Kidney glomerular epithelial cell (primary cell): Measurements from ENCODE around the gene CLEC2B.
"Not testable (repeated sequence)": the region's sequence is repeated elsewhere in the genome, so short reads cannot be mapped to it uniquely, and the experiment has no call there.

Experiments
- DNase-seq: peaks from one replicate; lab custom pipeline; 2025; lab: John Stamatoyannopoulos, UW

The CLEC2B gene

GRCh38 chr12:9869307-9870161 is at the start of gene CLEC2B:
Gene CLEC2B, minus strand, starts transcription at chr12:9869354.
- peak; percentile 48 for DNase-seq

- DNase-seq: no peak
Measured at GRCh38 chr12:9911708-9912107, 42.6 kb upstream of the CLEC2B start.

- DNase-seq: no peak
Measured at GRCh38 chr12:9910716-9911421, 41.7 kb upstream of the CLEC2B start.

- no peak for DNase-seq
Measured at GRCh38 chr12:9909724-9910123, 40.6 kb upstream of the CLEC2B start.

DNA sequence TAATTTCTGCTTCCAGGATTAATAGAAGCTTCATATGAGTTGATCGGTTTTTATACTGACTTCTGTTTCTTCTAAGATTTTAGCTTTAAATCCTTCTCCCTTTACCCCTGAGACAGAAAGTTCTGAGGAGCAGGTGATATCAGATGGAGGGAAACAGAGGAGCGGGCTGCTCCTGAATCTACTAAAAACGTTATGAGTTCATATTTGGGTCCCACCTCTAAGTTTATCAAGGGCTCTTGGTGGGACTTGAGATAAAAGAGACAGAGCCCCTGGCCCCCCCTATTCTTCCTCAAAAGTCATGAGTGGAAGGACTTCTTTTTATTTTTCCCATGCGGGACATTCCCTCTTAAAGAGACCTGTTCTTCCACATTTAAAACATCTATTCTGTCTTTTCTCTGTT is 39.2 kb upstream of the CLEC2B start:
- no peak for DNase-seq

- DNase-seq: no peak
Measured at GRCh38 chr12:9907769-9908168, 38.6 kb upstream of the CLEC2B start.

DNA sequence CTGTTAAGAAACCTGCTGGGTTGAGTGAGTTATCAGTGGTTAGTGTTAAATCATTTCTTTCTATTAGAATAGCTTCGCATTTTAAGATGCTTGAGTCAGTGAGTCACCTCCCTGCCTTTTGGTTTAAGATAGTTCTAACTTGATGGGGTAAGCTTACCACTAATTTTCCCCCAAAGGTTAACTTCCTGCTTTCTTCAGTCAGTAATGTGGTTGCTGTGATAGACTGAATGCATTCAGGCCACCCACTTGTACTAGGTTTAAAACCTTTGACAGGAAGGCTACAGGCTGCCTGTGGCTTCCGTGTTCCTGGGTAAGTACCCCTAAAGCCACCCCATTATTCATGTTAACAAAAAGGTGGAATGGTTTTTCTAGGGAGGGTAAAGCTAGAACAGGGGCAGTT is 37.7 kb upstream of the CLEC2B start:
- DNase-seq: no peak

DNA sequence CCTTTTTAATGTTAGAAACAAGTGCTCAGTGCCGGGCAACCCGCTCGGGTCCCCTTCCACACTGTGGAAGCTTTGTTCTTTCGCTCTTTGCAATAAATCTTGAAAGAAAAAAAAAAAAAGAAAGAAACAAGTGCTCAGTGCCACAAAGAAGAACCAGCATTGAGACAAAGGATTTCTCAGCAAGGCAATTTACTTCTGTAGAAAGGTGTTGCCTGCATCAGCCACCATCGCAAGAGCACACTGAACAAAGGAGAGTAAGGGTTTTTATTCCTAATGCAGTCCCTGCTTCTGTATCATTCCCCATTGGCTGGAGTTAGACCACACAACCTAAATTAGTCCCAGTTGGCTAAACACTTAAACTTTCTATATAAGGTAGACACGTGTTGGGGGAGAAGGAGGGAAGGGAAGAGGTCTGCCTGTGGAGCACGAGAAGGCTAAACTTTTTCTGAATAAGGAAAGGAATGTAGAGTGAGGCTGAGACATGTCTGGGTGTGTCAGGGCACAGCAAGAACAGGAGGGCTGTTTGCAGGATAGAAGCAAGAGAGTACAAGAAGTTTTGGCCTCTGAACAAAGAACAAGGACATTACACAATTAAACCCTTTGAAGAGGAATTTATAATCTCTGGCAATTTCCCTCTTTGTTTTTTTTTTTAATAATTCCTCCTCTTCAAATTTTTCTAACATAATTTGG is 33.5 kb upstream of the CLEC2B start:
- no peak for DNase-seq

- DNase-seq: no peak
Measured at GRCh38 chr12:9900930-9901329, 31.8 kb upstream of the CLEC2B start.

GRCh38 chr12:9899209-9899608 is 30.1 kb upstream of the CLEC2B start:
- DNase-seq: no peak

- no peak for DNase-seq
Measured at GRCh38 chr12:9897535-9897934, 28.4 kb upstream of the CLEC2B start.

DNA sequence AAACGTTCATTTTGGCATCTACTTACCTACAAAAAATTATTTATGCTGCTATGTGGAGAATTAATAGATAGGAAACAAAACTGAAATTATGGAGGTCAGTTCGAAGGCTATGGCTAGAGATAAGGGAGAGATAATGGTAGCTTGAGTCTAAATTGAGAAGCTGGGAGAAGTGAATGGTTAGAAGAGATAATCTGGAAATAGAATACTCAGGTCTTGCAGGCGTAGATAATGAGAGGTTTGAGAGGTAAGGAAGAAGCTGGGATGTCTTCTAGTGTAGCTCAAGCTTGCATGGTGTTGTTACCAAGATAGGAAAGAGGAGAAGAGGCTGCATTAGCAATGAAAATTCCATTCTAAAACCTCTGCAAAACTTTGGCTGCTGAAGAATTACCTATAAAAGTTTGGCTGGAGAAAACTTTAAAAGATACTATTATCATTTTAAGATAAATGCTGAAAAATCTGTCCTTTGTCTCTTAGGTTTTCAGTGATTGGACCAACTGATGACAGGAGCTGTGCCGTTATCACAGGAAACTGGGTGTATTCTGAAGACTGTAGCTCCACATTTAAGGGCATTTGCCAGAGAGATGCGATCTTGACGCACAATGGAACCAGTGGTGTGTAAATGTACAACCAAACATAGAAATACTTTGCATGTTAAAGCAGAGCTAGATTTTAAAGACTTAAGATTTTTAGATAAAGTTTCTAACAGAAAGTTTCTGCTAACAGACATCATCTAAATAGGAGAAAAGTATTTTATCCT is 26.2 kb upstream of the CLEC2B start:
- no peak for DNase-seq

- no peak for DNase-seq
Measured at GRCh38 chr12:9888665-9889273, 19.6 kb upstream of the CLEC2B start.

GRCh38 chr12:9883175-9883574 is 14.0 kb upstream of the CLEC2B start:
- no peak for DNase-seq

- no peak for DNase-seq
Measured at GRCh38 chr12:9881988-9882387, 12.8 kb upstream of the CLEC2B start.

DNA sequence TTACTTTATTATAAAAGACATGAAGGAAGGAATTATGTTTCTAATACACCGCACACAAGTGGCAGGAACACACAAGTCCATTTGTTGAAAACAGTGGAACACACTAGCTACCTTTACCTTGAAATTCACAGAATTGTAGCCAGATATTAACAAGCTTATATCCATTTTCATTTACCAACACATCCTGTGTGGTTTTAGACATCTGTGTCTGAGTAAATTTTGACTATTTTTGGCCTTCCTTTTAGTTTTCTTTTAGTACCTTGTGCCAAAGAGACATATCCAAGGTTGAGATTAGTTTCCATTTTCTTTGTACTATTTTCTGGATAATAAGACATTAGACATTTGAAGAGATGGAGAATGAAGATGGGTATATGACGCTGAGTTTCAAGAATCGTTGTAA is 12.1 kb upstream of the CLEC2B start, which contains the start of gene KLRF2:
KLRF2 (plus strand) TSS at position 244 of the 400 bp plus-strand sequence; CDS start at position 351, 107 bp downstream.
- DNase-seq: no peak

DNA sequence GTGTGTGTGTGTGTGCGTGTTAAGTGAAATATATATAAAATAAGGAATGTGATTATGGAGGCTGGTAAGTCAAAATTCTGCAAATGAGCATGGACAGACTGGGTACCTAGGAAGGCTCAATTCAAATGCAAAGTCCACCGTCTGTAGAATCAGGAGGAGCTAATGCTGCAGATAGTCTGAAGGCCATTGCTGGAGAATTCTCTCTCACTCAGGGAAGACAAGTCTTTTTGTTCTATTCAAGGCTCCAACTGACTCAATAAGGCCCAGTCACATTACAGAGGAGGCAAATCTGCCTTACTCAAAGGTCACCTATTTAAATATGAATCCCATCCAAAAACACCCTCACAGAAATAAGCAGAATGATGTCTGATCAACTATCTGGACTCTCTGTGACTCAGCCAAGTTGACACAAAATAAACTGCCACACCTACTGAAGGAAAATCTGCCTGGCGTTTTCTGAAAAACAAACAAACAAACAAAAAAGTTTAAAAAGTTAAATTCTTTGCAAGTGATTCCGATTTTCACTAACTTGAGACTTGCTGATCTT is 11.5 kb upstream of the CLEC2B start:
- DNase-seq: no peak

GRCh38 chr12:9876120-9876519 is 7.0 kb upstream of the CLEC2B start:
- not testable (repeated sequence) for DNase-seq

- DNase-seq: no peak
Measured at GRCh38 chr12:9872742-9873141, 3.6 kb upstream of the CLEC2B start.

GRCh38 chr12:9872162-9872561 is 3.0 kb upstream of the CLEC2B start:
- DNase-seq: no peak

DNA sequence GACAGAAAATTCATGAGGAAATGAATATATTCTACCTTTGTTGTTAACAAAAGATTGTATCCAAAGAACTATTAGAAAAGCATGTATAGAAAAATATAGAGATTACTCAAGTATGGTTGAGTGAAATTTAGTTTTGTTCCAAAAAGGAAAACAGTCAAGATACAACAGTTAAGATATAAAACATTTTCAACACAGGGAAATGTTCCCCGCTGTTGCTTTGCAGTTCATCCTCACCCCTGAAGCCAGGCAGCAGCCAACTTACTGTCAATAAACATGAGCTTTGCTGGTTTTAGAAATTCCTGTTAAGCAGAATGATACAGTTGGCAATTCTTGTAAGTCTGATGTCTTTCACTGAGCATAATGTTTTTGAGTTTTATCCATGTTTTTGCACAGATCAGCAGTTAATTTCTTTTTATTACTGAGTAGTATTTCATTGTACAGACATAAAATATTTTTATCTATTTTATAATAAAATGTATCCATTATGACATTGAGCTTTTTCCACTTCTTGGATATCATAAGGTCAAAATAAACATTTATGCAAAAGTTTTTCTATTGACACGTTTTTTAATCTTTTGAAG is 1.2 kb upstream of the CLEC2B start:
- DNase-seq: no peak
